Middle frontal gyrus (tissue), 1 donor: ENCODE data around the gene SH3TC1.

Experiments used
- DNase-seq: peaks from one replicate; pipeline ENCODE4 v3.0.0-alpha.2; 2015; ENCODE audit warnings: low spot score; ENCODE audit errors: extremely low spot score

SH3TC1 gene

DNA sequence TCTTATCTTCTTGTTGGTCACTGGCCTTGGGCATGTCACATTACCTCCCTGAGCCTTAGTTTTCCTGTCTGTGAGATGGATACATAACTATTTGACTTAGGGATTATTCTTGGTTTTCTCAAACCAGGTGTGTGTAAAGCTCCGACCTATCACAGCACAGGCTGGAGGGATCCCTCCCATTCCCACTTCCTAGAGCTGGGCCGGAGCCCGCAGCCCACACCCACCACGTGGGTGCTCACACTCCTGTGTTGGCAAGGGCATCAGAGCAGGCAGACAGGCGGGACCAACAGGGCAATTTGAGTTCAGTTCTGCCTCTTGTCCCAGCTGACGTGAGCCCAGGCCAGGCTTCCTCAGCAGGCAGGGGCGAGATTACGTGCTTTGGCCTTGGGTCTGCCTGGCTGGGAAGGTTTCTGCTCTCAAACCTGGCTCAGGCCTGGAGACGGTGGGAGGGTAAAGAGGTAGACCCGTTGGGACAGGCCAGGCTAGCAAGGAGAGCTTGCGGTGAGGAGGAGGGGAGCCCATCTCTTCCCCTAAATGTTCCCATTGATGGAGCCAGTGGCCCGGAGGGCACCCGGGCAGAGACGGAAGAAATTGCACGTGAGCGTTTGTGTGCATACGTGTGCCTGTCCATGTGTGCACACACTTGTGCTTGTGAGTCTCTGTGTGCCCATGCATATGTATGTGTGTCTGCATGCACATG, 734 bp upstream of the SH3TC1 start:
- DNase-seq = no peak

DNA sequence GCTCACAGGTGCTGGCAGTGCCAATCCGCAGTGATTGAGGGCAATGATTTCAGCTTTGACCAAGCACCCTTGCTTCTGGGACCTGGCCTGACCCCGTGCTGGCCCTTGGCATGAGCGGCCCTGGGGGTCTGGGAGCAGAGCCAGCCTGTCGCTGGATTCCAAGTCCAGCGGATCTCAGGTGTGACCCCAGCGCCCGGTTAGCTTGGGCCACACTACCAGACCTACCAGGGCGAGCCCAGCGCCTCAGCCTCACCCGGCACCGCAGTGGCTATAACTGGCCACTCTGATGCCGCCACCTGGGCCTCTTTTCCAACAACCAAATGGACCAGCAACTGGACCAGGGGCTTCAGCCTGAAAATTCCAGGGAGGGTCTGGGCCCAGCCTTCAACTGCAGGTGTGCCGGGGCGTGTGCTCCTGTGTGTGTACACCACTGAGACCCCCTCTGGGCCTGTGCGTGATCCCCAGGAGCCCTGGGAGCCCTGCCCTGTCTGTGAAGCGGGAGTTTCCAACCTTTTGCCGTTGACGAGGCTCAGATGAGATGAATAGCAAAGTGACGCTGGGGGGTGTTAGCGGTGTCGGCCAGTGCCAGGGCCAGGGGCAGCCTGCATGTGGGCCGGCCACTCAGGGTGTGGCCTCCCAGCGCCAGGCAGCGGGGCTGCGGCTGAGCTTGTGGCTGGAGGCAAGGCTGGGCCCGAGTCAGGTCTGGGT, 658 bp downstream of the SH3TC1 start:
- DNase-seq = no peak

DNA sequence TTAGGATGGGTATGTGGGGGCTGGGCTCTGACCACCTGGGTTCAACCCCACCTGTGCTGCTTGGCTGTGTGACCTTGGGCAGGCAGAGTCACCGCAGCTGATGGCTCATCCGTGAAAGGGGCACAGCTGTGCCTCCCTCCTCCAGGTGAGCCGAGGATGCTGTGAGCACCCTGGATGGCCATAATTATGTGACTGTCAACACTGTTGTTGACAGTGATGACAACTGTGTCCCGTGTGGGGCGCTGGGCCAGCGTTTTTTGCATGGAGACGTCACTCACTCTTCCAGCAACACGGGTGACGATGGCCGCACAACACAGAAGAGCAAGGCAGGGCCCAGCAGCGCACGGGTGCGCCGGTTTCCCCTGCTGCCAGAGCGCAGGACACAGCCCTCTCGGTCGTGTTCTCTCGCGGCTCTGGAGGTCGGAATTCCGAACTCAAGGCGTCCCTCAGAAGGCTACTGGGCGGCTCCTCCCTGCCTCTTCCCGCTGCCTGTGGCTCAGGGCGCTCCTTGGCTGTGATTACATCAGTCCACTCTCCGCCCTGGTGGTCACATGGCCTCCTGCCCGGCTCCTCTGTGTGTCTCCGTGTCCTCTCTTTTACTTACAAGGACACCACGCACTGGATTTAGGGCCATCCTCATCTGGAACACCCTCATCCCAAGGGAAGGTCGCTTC, 1.3 kb downstream of the SH3TC1 start:
- DNase-seq = no peak

DNA sequence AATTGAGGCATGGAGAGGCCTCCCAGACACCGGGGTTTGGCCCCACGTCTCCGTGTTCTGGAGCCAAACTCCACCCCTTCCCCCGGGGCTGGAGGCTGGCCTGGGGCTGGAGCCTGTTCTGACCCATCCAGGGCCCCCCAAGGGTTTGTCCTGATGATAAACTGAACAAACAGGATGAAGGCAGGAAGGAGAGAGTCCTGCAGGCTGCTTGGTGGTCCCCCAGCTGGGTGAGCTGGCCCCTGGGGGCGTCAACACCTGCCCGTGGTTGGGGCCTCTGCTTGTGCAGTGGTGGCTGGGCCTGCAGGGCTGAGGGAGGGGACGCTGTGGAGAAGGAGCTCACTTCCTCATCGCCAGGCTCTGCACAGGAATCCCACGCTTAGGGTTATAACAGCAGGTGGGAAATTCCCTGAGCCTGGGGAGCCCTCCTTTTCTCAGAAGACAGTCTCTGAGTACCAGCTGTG, 2.3 kb downstream of the SH3TC1 start:
- DNase-seq = no peak

DNA sequence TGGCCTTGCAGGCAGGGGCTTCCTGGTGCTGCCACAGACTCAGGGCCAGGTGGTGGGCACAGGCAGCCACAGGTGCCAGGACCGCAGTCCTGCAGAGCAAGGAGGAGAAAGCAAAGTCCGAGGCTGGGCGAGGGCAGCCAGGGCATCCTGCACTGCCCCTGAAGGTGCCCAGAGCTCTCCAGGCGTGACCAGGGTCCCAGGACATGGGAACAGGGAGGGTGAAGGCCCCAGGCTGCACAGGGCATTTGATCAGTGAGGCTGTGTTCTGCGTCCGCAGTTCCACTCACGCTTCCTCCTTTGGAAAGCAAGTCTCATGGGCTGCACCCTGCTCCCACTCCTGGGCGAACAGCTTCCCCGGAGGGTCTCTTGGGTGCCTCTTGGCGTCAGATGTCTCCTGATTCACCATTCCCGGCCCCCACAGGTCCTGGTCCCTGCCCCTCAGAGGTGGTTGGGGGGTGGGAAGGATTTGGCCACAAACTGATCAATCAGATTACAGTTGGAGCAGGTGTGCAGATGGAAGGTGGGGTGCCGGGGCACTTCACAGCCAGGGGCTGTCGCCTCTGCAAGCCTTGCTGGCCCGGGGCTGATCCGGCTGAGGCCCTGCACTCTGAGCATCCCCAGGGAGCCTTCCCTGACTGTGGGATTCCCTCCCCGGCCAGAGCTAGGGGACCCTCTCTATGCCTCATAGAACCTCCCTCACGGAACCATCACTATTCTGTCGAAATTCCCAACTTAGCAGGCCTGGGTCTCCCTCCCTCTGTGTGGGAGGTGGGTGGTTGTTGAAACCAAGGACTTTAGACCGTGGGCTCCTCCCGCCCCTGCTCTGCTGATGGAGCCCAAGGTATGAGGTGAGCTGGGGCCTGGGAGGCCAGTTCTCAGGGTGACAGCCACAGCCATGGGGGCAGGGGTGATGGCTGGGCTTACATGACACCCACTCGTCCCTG, 3.3 kb downstream of the SH3TC1 start:
- DNase-seq = no peak

DNA sequence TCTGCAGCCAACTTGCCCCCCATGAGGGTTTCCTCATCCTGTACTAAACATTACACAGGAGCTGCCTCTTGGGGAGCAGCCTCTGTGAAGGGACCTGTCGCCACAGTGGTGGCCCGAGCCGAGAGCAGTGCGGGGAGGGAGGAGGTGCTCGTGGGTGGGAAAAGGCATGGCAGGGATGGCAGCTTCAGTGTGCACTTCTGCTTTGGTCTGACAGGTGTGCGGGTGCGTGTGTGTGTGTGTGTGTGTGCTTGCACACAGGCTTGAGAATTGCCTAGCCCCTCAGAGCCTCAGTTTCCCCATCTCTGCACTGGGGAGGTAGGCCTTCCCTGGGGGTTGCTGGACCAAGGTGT, 3.9 kb downstream of the SH3TC1 start:
- no peak for DNase-seq

DNA sequence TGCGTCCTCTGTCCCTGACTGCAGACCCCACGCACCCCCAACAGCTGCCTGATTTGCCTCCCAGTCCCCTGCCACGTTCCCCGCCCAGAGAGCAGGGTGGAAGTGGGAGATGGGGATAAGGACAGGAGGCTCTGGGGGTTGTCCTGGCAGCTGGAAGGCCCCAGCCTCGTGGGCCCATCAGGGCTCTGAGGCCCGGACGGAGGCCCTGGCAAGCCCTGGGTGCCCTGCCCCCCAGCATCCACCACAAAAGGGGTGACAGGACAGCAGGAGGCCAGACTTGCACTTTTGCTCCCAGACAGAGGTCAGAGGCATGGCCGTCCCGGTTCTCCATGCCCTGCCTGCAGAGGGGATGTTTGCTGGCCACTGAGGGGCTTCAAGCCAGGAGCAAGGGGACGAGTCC, 4.7 kb downstream of the SH3TC1 start:
- no peak for DNase-seq

DNA sequence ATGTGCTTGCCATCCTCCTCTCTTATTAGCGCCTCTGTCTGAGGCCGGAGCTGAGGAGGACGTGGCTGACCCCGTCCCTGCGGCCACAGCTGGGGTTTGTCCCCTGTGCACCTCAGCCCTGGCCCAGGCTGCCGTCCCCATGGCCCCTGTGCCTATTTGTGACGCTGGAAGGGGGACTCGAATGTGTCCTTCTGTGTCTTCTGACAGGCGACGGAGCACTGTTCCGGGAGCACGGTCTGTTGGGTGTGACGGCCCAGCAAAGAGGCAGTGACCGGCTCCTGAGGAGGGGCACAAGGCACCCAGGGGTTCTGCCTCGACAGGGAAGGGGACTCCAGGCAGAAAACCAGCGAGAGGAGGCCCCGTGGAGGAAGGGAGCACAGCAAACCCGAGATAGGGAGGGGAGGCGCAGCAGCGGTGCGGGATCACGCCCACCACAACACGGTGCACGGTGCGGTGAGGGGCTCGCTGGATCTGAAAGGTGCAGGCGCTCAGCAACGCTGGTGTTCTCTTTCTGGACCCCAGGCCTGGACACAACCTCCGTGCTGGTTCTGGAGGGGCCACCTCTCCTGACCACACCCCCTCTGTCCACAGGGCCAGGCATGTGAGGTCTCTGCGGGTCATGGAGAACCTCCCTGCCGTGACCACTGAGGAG, 5.6 kb downstream of the SH3TC1 start:
- no peak for DNase-seq

DNA sequence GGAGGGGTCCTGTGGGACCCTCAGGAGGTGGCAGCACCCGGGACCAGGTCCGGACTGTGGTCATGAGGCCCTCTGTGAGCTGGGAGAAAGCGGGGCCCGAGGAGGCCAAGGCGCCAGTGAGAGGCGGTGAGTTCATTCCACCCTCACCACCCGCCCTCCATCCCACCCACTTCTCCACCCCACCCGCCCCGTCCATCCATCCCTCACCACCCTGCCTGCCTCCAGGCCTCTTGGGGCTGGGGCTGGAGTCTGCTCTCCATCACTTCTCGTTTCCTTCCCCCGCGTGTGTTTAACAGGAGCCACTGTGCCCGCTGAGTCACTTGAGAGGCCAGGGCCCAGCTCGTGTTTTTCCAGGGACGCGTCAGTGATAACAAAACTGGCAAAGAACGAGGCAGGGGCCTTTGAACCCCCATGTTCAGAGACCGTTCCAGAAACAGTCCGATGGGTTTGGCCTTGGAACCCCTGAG, 6.2 kb downstream of the SH3TC1 start:
- no peak for DNase-seq

DNA sequence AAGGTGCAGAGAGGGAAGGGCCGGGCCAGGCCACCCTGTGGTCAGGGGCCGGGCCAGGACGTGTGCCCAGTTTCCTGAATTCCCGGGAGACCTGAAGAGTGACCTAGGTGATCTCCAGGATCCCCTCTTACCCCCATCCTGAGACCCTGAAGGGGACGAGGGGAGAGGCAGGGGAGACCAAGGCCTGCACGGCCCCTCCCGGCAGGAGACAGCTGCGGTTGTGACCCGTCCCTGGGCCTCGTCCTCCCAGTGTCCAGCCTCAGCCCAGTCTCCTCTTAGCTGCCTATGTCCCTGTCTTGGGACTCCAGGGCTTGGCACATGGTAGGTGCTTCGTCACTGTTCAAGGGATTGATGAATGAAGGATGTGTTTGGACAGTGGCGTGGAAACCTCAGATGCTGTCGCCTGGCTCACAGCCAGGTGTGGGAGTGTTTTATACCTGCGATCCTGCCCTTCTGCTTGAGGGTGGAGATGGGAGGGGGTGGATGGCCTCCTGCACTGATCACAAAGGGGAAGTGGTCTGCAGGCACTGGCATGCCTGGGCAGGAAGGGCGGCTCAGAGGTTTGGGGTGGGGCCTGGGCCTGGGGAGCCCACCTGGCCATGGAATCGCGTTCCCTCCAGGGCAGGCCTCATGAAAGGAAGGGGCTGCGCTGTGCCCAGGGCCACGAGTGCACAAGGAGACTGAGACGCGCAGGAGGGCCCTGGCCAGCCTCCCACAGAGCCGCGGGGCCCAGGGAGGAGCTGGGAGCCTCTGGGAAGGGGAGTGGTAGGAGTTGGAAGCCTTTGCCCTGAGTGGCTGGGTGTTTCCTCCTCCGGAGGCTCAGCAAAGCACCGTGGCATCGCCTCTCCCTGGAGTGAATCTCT, 6.9 kb downstream of the SH3TC1 start:
- DNase-seq = no peak

DNA sequence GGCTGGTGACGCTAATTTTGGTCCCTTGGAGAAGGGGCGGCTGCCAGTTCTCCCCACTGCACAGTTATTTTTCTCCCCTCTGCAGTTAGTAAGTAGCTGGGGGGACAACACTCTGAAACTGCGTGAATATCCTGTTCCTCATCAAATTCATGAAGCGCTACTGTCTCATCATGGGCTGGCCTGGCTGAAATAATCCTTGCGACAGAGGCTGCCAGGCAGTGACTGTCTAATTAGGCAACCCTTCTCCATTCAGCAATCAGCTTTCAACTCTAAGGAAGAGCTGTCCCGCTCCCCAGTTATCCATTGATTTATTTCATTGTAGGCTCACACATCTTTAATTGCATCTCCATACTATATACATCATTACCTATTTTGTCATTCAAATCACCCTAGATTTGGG, 8.2 kb downstream of the SH3TC1 start:
- DNase-seq = no peak

DNA sequence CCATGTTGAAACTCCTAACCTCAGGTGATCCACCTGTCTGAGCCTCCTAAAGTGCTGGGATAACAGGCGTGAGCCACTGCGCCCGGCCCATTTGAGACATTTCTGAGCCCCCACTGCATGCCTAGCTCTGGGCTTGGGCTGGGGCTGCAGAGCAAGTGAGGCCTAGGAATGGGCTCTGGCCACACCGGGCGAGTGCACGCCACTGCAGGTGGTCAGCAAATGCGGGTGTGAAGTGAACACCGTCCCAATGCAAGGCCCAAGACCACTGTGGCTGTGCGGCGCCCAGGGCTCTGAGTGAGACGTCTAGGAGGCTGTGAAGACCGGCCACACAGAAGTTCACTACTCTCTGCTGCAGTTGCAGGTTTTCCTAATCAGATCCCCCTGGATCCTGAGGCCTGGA, 9.5 kb downstream of the SH3TC1 start:
- DNase-seq = no peak

DNA sequence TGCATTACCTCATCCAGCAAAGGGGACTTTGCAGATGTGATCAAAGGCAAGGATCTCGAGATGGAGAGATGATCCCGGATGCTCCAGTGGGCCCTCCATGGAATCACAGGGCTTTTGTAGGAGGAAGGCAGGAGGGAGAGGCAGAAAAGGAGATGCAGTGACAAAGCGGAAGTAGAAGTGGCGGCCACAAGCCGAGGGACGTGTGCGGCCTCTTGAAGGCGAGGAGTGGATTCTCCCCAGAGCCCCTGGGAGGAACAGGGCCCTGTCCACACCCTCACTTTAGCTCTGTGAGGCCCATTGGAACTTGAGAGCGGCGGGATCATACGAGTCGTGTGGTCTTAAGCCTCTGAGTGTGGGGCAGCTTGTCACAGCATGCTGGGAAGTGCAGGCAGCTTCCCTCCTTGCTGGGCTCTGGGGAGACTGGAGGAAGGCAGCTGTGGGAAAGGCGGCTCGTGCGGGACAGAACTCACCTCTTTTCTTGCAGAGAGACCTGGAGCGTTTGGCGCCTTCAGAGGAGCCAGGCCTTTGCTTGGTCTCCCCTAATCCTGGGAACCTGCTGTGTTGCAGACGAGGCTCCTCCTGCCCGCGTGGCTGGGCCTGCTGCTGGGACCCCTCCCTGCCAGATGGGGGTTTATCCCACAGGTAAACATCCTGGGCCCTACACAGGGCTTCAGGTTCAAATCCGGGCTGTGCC, 10.2 kb downstream of the SH3TC1 start:
- DNase-seq = no peak

DNA sequence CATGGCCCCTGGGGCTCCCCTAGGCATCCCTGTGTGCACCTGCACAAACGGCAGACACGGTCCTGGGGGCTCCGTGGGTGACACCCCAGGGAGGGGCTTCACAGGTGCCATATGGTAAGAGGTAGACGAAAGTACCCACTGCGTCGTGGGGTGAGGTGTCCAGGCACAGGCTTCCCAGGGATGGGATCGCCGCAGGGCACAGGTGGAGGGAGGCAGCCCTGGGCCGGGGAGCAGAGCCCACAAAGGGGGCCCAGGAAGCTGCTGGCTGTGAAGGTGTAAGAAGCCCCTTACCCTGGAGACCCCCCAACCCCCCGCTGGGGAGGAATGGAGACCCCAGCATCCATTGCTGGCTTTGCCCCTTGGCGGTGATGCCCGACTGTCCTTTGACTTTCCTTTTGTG, 10.9 kb downstream of the SH3TC1 start:
- DNase-seq = no peak

DNA sequence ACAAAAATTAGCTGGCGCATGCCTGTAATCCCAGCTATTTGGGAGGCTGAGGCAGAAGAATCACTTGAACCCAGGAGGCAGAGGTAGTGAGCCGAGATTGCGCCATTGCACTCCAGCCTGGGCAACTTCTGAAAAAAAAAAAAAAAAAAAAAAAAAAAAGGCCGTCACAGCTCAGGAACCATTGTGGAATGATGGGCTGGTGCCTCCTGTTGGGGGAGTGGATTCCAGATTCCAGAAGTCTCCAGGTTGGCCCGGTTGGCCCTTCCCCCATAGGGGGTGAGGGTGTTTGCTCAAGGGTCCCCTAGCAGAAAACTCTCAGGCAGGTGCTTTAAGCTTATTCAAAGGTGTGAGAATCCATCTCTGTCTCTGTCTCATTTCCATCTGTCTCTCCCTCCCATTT, 11.5 kb downstream of the SH3TC1 start:
- DNase-seq = no peak

DNA sequence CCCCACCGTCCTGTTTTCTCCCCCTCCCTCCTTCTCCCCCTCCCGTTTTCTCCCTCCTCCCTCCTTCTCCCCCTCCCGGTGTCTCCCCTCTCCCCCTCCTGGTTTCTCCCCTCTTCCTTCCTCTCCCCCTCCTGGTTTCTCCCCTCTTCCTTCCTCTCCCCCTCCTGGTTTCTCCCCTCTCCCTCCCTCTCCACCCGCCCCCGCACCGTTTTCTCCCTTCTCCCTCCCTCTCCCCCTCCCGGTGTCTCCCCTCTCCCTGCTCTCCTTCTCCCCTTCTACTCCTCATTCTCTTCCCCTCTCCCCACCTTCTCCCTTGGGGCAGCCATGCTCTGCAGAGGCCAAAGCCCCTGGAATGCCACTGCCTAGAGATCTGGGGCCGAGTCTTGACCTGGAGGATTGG, 12.2 kb downstream of the SH3TC1 start:
- no peak for DNase-seq

DNA sequence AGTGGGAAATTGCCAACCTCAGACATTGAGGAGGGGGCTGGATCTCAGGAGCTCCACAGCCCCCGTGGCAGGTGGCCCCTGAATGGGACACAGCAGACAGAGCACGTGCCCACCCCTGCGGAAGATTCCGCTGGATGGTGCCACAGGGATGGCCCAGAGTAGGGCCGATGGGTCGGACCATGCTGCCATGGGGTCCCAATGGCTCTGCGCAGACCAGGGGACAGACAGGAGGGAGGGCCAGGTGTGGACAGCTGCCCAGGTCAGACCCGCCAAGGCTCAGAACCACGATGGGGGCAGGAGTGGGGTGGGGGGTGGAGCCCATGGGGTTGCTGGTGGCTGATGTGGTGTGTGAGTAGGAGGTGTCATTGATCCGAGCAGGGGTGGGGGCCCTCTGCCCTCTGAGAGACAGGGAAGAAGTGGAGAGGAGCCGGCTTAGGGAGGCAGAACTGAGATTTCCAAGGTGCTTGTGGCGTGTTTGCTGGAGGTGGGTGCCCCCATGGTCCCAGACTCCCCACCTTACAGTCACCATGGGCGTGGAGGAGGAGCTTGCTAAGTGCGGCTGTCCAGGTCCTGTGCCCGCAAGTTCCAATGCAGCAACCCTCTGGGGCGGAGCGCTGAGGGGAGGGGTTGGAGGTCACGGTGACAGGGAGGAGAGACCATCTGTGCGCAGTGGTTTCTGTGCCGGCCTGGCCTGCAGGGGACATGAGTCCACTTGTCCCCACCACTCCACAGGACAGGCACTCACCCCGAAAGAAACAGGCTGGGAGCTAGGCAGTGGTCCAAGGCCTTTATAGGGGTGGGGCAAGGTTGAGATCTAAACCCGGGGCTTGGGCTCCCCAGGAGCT, 12.9 kb downstream of the SH3TC1 start:
- DNase-seq = no peak

DNA sequence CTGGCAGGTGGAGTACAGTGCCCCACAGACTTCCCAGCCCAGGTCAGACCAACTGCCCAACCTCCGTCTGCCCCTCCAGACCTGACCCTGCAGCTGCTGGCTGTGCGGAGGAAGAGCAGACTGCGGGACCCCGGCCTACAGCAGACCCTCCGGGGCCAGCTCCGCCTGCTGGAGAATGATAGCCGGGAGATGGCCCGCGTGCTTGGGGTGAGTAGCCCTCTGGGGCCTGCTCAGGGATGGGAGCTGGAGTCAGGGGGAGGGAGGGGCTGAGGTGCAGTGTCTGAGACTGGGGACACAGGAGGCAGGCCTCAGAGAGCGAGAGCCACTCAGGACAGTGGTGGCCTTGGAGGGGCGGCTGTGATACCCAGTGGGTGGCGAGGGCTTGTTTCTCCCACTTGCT, 13.5 kb downstream of the SH3TC1 start:
- DNase-seq = no peak
